HCT116 (cell line): ENCODE measurements around the gene GGA2.

Experiments
- CEBPB ChIP-seq: IDR thresholded peaks from 2 replicates; pipeline ENCODE4 v1.6.1; 2012; ENCODE audit warnings: low read depth
- CTCF ChIP-seq, 3 experiments: fragments of 200-600 bp in 1 of 3; sonication (generic) in 1 of 3; IDR thresholded peaks in 2 of 3; conservative IDR thresholded peaks in 1 of 3; 2 replicates each; pipeline ENCODE4 v1.5.1; 2012 to 2017; ENCODE audit warnings: low read depth in 2 of 3, low read length in 2 of 3, antibody characterized with exemption in 1 of 3, borderline replicate concordance in 1 of 3, control low read depth in 1 of 3, mild to moderate bottlenecking in 1 of 3, mixed read lengths in 1 of 3, mixed run types in 1 of 3, moderate library complexity in 1 of 3; ENCODE audit not compliant: insufficient read depth in 1 of 3
- EZH2 ChIP-seq: fragments of 200-600 bp; sonication (generic); IDR thresholded peaks from 2 replicates; pipeline ENCODE4 v1.6.1; 2017; ENCODE audit warnings: antibody characterized with exemption, mixed run types
- JUND ChIP-seq: IDR thresholded peaks from 2 replicates; pipeline ENCODE4 v1.6.1; 2012
- POLR2A ChIP-seq: IDR thresholded peaks from 2 replicates; pipeline ENCODE4 v1.7.0; 2011; ENCODE audit warnings: borderline replicate concordance; ENCODE audit not compliant: insufficient read depth, insufficient read length; ENCODE audit errors: extremely low read depth
- RAD21 ChIP-seq: IDR thresholded peaks from 2 replicates; pipeline ENCODE4 v1.6.1; 2012; ENCODE audit warnings: low read depth, mild to moderate bottlenecking
- TCF7L2 ChIP-seq: IDR thresholded peaks from 2 replicates; pipeline ENCODE4 v1.7.0; 2011; ENCODE audit warnings: borderline replicate concordance, inconsistent platforms; ENCODE audit not compliant: insufficient read depth, insufficient read length; ENCODE audit errors: extremely low read depth
- YY1 ChIP-seq: IDR thresholded peaks from 2 replicates; pipeline ENCODE4 v1.6.1; 2011; ENCODE audit warnings: low read length, low read depth, moderate library complexity, mild to moderate bottlenecking; ENCODE audit not compliant: insufficient replicate concordance; ENCODE audit errors: extremely low read depth

DNA sequence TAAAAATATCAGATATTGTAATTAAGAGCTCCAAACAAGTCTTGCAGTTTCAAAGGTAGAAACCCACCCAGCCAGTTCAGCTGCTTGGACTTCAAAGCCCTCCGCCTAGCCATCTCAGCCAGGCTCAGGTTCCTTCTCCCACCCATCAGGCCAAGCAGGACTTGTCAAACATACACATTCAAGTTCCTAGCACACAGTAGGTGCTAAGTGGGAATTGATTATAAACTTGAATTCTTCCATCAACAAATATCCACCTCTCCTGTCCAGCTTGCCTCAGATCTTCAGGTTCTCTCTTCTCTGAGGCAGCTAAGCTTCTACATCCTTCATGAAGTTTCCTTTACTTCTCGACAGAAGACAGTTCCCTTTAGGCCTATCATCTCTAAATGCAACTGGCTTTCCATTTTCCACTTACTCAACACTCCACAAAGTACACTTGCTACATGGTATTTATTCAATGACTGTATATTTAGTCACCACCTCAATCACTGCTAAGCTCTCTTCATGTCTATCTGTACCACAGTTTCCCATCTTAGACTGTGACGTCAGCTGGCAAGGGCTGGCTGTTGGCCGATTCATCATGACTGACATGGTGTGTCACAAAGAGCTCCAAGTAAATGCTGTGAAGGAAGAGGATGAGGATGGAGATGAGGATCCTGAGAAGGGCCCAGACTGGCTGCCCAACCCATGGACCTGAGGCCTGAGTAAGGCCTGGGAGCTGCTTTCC lies 44.0 kb downstream of the GGA2 start:
- TF ChIP-seq EZH2 (no peak), POLR2A (no peak), CTCF (IDR thresholded peaks at IDR 0.05 in 2 of 3, conservative IDR thresholded peaks at IDR 0.05 in 1 of 3; ENCODE audit: borderline replicate concordance in 1 of 3, insufficient read depth in 1 of 3, low read depth in 2 of 3, low read length in 2 of 3) (no peak), YY1 (no peak), RAD21 (no peak), TCF7L2 (no peak), CEBPB (no peak), JUND (no peak)
